Measurements from ENCODE around the gene SLC16A11. TPM values are rescaled to one million over a fixed set of nuclear protein-coding genes. Genes with fewer than 3 reads are reported as not detected.

SLC16A11 gene
- polyA plus RNA-seq, 2 of the 4 experiments (the other 2 are of a cell fraction), result not detected

DNA sequence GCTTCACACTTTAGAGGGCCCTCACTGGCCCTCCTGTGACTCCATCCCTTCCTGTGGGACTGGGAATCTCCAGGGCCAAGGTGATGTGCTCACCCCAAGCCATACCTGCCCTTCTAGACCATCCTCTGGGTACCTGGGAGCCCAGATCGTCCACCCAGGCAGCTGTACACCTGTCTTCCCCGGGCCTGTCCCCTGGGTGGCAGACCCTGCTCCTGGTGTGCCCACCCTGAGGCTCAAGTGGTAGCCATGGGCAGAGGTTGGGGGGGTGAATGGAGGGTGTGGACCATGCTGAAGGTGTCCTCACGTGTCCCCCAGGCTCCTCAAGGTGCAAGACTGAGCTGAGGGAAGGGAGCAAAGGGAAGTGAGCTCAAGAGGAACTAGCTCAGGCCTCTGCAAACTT lies 26.8 kb upstream of the SLC16A11 start:
- Histone ChIP-seq H3K4me2 (no peak overlapping the region), H3K4me1 (no peaks in the 10 kb centered on the region), H3K27ac (no peak overlapping the region), H3K9me3 (peaks cover 8% of the 10 kb centered on the region; the same call in 1 of the 3 replicates), H3K4me3 (no peak overlapping the region)
- DNase-seq (ENCODE audit: low read depth in 1 of 2, low spot score in 1 of 2) (no peak), FAIRE-seq (no peak), ATAC-seq (no peak)
- 41% methylated on average over 3 of the region's 3 CpGs for WGBS (ENCODE audit: missing lambda C conversion rate)
- no peak for TF ChIP-seq NFE2L2 (conservative IDR thresholded peaks at IDR 0.05; ENCODE audit: low read length)
- no peak for TF ChIP-seq ZC3H11A (IDR thresholded peaks at IDR 0.05)
- TF ChIP-seq, protein P1, sequence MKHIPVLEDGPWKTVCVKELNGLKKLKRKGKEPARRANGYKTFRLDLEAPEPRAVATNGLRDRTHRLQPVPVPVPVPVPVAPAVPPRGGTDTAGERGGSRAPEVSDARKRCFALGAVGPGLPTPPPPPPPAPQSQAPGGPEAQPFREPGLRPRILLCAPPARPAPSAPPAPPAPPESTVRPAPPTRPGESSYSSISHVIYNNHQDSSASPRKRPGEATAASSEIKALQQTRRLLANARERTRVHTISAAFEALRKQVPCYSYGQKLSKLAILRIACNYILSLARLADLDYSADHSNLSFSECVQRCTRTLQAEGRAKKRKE (CRISPR knock-in tag; IDR thresholded peaks at IDR 0.05; ENCODE audit: low read depth), result no peak
- TF ChIP-seq ZNF302 (CRISPR knock-in tag; IDR thresholded peaks at IDR 0.05), result no peak
- ChIA-PET CTCF (interaction anchor here (0.6 to 6.3 kb wide), 5 partner anchors 11 to 275 kb away, joined by 3 to 35 read pairs (median 3); no protein-coding TSS in a partner anchor), POLR2A (no interaction called here)

DNA sequence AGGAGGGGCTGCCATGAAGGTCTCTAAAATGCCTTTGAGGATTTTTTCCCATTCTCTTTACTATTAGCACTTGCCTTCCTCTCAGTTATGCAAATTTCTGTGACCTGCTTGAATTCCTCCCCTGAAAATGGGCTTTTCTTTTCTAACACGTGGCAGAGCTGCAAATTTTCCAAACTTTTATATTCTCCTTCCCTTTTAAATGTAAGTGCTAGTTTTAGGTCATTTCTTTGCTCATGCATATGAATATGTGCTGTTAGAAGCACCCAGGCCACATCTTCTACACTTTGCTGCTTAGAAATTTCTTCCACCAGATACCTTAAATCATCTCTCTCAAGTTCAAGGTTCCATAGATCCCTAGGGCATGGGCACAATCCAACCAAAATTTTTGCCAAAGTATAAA lies 24.4 kb upstream of the SLC16A11 start:
- TF ChIP-seq PHF8 (IDR thresholded peaks at IDR 0.05; ENCODE audit: borderline replicate concordance, low read depth) (no peak), MAZ (IDR thresholded peaks at IDR 0.05; ENCODE audit: borderline replicate concordance, low read depth, low read length) (no peak), RARB (CRISPR knock-in tag; IDR thresholded peaks at IDR 0.05) (no peak), EHF (CRISPR knock-in tag; IDR thresholded peaks at IDR 0.05) (no peak), KDM1A (IDR thresholded peaks at IDR 0.05; ENCODE audit: low read depth) (no peak), JUNB (IDR thresholded peaks at IDR 0.05) (no peak), RCOR1 (IDR thresholded peaks at IDR 0.05; ENCODE audit: low read depth, low read length) (no peak), TFCP2L1 (CRISPR knock-in tag; IDR thresholded peaks at IDR 0.05) (no peak), EHMT2 (IDR thresholded peaks at IDR 0.05; ENCODE audit: low read depth) (no peak), GATA3 (IDR thresholded peaks at IDR 0.05; ENCODE audit: borderline replicate concordance) (no peak), POLR2AphosphoS2 (conservative IDR thresholded peaks at IDR 0.05; ENCODE audit: low read length) (no peak), HOXB13 (CRISPR knock-in tag; IDR thresholded peaks at IDR 0.05; ENCODE audit: low read depth) (no peak)
- TF ChIP-seq, protein P2, sequence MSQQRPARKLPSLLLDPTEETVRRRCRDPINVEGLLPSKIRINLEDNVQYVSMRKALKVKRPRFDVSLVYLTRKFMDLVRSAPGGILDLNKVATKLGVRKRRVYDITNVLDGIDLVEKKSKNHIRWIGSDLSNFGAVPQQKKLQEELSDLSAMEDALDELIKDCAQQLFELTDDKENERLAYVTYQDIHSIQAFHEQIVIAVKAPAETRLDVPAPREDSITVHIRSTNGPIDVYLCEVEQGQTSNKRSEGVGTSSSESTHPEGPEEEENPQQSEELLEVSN (IDR thresholded peaks at IDR 0.05; ENCODE audit: borderline replicate concordance, low read depth), result no peak
- TF ChIP-seq, protein P3, sequence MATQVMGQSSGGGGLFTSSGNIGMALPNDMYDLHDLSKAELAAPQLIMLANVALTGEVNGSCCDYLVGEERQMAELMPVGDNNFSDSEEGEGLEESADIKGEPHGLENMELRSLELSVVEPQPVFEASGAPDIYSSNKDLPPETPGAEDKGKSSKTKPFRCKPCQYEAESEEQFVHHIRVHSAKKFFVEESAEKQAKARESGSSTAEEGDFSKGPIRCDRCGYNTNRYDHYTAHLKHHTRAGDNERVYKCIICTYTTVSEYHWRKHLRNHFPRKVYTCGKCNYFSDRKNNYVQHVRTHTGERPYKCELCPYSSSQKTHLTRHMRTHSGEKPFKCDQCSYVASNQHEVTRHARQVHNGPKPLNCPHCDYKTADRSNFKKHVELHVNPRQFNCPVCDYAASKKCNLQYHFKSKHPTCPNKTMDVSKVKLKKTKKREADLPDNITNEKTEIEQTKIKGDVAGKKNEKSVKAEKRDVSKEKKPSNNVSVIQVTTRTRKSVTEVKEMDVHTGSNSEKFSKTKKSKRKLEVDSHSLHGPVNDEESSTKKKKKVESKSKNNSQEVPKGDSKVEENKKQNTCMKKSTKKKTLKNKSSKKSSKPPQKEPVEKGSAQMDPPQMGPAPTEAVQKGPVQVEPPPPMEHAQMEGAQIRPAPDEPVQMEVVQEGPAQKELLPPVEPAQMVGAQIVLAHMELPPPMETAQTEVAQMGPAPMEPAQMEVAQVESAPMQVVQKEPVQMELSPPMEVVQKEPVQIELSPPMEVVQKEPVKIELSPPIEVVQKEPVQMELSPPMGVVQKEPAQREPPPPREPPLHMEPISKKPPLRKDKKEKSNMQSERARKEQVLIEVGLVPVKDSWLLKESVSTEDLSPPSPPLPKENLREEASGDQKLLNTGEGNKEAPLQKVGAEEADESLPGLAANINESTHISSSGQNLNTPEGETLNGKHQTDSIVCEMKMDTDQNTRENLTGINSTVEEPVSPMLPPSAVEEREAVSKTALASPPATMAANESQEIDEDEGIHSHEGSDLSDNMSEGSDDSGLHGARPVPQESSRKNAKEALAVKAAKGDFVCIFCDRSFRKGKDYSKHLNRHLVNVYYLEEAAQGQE (IDR thresholded peaks at IDR 0.05), result no peak
- TF ChIP-seq, protein P4, sequence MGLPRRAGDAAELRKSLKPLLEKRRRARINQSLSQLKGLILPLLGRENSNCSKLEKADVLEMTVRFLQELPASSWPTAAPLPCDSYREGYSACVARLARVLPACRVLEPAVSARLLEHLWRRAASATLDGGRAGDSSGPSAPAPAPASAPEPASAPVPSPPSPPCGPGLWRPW (IDR thresholded peaks at IDR 0.05), result no peak
- Histone ChIP-seq H3K4me2 (no peak overlapping the region), H3K9me3 (peaks cover 8% of the 10 kb centered on the region; the same call in 1 of the 3 replicates), H3K27ac (no peak overlapping the region), H3K4me1 (peaks cover 11% of the 10 kb centered on the region), H3K4me3 (no peak overlapping the region)
- CTCF ChIA-PET, result interaction anchor here (1.1 to 34.0 kb wide), 3 partner anchors 11 to 109 kb away, joined by 3 to 1477 read pairs (median 6); partner anchors contain the start of genes ASGR2 and CLEC10A
- ATAC-seq, result no peak
- DNase-seq (ENCODE audit: low read depth in 1 of 2, low spot score in 1 of 2), result no peak
- POLR2A ChIA-PET, result no interaction called here
- WGBS (ENCODE audit: missing lambda C conversion rate), result 7% methylated on average over 1 of the region's 1 CpG
- FAIRE-seq, result no peak
